Subcutaneous abdominal adipose tissue (tissue), 5 donors: ENCODE results near the gene GMDS.

Experiments used
- H3K27ac ChIP-seq: one replicate; pipeline ENCODE4 v1.7.0; 2013; ENCODE audit warnings: low read depth, mild to moderate bottlenecking, inconsistent platforms, low read length, moderate library complexity
- H3K27me3 ChIP-seq, 5 donors: one replicate each; pipeline ENCODE4 v1.7.0; 2013; ENCODE audit warnings: low read length in 5 of 5, inconsistent platforms in 1 of 5; ENCODE audit not compliant: control insufficient read depth in 5 of 5, insufficient read depth in 4 of 5
- H3K36me3 ChIP-seq, 5 donors: one replicate each; pipeline ENCODE4 v1.7.0; 2013; ENCODE audit warnings: low read length in 5 of 5; ENCODE audit not compliant: control insufficient read depth in 5 of 5, insufficient read depth in 5 of 5
- H3K4me1 ChIP-seq, 5 donors: one replicate each; pipeline ENCODE4 v1.7.0; 2013; ENCODE audit warnings: low read length in 5 of 5, mild to moderate bottlenecking in 3 of 5, moderate library complexity in 1 of 5; ENCODE audit not compliant: control insufficient read depth in 5 of 5, insufficient read depth in 5 of 5
- H3K4me3 ChIP-seq, 5 donors: one replicate each; pipeline ENCODE4 v1.7.0; 2013; ENCODE audit warnings: low read length in 5 of 5, low read depth in 1 of 5
- H3K9ac ChIP-seq, 5 donors: one replicate each; pipeline ENCODE4 v1.7.0; 2013; ENCODE audit warnings: low read length in 5 of 5, mild to moderate bottlenecking in 4 of 5, moderate library complexity in 3 of 5
- H3K9me3 ChIP-seq, 5 donors: one replicate each; pipeline ENCODE4 v1.7.0; 2013; ENCODE audit warnings: low read length in 5 of 5; ENCODE audit not compliant: control insufficient read depth in 5 of 5
- donor health status: healthy.
- donor health status: healthy.
- donor health status: healthy.
- donor health status: healthy.
- donor health status: healthy.

GMDS gene

DNA sequence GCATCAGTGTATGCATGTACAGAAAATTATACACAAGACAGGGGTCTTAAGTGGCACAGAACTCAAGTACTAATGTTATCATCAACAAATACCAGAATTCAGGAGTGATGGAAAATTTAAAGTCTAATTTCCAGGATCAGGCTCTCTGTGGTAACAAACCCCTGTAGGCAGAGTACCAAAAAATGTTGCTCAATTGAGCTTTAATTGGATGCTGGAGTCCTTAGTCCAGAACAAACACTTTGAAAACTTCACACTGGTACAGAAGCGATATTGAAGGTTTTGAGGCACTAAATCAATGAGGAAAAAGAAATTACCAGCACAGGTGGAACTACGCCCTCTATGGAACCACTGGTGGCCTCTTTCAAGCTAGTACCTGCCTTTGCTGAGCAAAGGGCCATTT lies 522.6 kb downstream of the GMDS start:
- H3K4me3 ChIP-seq = no peak overlapping the region
- H3K9ac ChIP-seq = no peak overlapping the region
- no peaks in the 10 kb centered on the region for H3K27me3 ChIP-seq
- peaks cover 0 to 3% (median 0%) of the 10 kb centered on the region in 5 donors for H3K36me3 ChIP-seq
- H3K9me3 ChIP-seq = no peaks in the 10 kb centered on the region
- H3K27ac ChIP-seq = no peak overlapping the region
- peaks cover 0 to 22% (median 0%) of the 10 kb centered on the region in 5 donors for H3K4me1 ChIP-seq

DNA sequence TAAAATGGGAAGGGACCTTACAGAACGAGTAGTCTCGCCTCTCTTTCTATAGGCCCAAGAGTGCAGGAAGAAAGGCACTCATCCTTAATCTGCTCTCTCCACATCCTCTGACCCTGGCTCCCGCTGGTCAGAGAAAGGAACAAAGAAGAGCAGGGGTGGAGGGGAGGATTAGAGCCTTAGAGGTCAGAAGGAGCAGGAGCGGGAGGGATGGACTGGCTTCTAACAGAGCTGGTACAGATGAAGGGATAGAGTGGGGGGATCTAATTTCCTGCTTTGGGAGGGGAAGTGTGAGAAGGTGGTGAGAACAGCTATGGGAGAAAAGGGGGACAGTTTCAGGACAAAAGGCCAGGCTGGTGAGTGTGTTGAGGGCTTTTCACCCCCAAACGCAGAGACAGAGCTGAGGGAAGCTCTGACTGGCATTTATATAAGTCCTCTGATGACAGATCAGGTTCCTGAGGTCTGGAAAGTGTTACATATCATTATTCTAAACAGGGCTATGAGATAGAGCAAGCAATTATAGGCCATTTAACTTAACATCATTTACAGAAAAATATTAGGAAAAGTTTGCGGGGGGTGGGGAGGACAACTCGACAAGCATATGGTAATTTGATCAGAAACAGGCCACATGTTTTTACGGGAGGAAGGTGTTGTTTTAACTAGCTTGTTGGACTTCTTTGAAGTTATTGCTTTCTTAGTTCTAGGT lies 524.6 kb downstream of the GMDS start:
- no peak overlapping the region for H3K4me3 ChIP-seq
- peaks cover 0 to under 1% (median 0%) of the 10 kb centered on the region in 5 donors for H3K36me3 ChIP-seq
- H3K27me3 ChIP-seq = no peaks in the 10 kb centered on the region
- no peaks in the 10 kb centered on the region for H3K9me3 ChIP-seq
- H3K9ac ChIP-seq = no peak overlapping the region
- peaks cover 0 to 22% (median 0%) of the 10 kb centered on the region in 5 donors for H3K4me1 ChIP-seq
- H3K27ac ChIP-seq = no peak overlapping the region

DNA sequence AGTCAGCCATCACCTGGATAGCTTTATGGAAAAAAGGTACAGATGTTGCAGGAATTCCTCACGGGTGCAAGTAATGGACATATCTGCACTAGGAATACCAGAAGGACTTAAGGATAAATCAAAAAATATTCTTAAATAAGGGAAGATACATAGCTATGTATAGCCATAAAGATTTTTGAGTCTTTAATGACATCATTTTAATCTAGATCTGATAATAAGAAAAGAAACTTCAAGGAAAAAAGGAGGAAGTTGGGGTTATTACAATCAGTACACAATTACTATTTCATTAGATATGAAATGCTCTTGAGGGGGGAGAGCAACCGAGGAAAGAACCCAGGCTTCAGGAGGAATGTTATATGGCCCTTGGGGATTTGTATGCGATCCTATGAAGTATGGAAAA lies 525.5 kb downstream of the GMDS start:
- Histone ChIP-seq H3K9me3 (no peaks in the 10 kb centered on the region), H3K27ac (no peak overlapping the region), H3K36me3 (no peaks in the 10 kb centered on the region), H3K9ac (no peak overlapping the region), H3K4me3 (no peak overlapping the region), H3K4me1 (peaks cover 0 to 22% (median 0%) of the 10 kb centered on the region in 5 donors), H3K27me3 (no peaks in the 10 kb centered on the region)

DNA sequence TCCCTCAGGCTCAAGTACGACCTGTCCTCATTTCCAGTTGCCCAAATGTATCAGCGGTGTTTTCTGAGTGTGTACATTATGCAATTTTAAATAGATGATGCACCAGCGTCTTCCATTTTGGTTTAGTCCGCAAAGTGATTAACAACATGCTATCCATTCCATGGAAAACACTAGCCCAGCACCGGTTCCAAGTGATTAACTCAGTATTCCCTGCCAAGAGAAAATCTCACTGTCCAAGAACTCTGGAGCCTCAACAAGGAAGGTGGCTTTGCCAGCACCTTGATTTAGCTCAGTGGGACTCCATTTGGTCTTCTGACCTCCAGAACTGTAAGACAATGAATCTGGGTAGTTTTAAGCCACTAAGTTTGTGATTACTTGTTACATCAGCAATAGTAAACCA lies 528.5 kb downstream of the GMDS start:
- H3K9me3 ChIP-seq = no peaks in the 10 kb centered on the region
- no peak overlapping the region for H3K9ac ChIP-seq
- H3K36me3 ChIP-seq = no peaks in the 10 kb centered on the region
- H3K4me1 ChIP-seq = peaks cover 0 to 11% (median 0%) of the 10 kb centered on the region in 5 donors
- no peak overlapping the region for H3K4me3 ChIP-seq
- no peaks in the 10 kb centered on the region for H3K27me3 ChIP-seq
- no peak overlapping the region for H3K27ac ChIP-seq

DNA sequence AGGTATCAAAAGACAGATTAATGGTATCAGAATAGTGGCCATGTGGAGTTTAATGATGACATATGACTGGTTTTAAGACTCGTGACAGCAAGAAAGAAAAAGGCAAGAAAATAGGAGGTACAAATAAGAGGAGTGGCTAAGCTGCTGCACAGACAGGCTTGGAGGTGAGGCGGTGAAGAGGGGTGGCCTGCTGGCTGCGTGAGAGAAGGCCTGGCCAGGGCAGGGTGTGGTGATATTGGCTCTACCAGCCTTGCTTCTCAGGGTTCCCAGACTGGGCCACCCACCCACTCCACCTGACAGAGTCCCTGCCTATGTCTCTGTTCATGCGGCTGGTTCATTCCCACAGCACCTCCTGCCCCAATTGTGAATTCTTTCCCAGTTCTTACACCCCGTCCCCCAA lies 529.0 kb downstream of the GMDS start:
- Histone ChIP-seq H3K9me3 (no peaks in the 10 kb centered on the region), H3K4me1 (peaks cover 0 to 11% (median 0%) of the 10 kb centered on the region in 5 donors), H3K27ac (no peak overlapping the region)

DNA sequence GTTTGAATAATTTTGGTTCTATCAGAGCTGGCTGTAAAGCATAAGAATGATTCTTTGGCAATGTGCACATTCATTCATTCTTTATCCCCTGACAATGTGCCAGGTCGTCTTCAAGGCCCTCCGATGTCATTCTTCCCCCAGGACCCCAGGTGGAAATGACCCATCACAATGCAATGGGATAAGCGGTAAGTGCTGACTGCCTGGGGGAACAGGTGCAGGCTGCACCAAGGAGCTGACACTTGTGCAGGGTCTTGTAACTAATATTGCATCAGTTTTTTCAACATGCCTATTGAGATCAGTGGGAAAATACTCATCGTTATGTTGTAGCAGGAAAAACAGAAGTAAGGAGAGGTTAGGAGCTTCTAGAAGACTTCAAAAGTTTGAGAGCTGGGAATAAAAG lies 530.1 kb downstream of the GMDS start:
- Histone ChIP-seq H3K27me3 (no peaks in the 10 kb centered on the region), H3K9me3 (no peaks in the 10 kb centered on the region), H3K36me3 (no peaks in the 10 kb centered on the region), H3K9ac (no peak overlapping the region), H3K4me1 (peaks cover 0 to 4% (median 0%) of the 10 kb centered on the region in 5 donors), H3K4me3 (no peak overlapping the region), H3K27ac (no peak overlapping the region)

More for the DNA sequence above, 529.0 kb downstream of the GMDS start:
- Histone ChIP-seq H3K27me3 (no peaks in the 10 kb centered on the region), H3K4me3 (no peak overlapping the region), H3K36me3 (no peaks in the 10 kb centered on the region), H3K9ac (no peak overlapping the region)

DNA sequence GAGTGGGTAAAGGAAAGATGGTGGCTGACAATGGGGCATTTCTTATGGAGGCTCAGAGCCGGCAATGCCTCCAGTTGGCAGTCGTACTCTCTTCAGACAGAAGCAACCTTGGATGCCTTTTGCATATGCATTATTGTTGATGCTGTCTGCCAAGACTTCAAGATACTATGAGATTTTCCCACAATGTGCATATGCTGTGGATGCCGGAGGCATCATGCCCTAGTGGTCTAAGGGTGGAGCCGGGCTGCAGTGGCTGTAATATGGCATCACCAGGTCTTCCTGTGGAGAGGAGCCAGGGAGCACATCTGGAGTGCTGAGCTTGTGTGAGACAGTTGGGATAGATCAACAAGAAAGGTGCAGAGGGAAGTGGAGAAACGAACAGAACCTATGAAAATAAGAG lies 530.8 kb downstream of the GMDS start:
- Histone ChIP-seq H3K36me3 (no peaks in the 10 kb centered on the region), H3K4me3 (no peak overlapping the region), H3K27me3 (no peaks in the 10 kb centered on the region)

DNA sequence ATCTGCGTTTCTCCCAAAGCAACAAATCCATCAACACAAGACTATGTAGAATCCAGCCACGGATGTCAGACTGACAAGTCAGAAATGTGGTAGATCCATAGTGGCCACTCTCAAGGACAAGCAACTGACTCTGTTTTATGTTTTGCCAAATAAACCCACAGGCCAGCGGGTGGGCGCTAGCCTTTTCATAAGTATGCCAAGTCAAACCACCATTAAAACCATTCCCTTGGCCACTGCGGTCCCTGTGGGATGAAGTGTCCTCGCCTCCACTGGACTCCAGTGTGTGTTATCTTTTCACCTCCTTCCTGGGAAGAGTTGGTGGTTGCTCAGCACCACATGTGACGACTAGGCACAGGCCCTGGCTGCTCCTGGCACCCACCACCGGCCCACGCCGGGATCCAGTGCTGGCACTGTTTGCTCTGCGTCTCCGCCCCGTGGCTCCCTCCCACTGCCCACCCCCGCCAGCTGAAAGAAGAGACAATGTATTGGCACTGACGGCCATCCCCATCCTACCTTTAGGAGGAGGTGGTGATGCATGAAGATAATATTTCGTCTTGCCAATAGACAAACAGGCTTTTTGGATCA lies 532.3 kb downstream of the GMDS start:
- Histone ChIP-seq H3K36me3 (no peaks in the 10 kb centered on the region), H3K27me3 (no peaks in the 10 kb centered on the region), H3K9me3 (no peaks in the 10 kb centered on the region), H3K9ac (no peak overlapping the region), H3K4me1 (no peaks in the 10 kb centered on the region), H3K27ac (no peak overlapping the region), H3K4me3 (no peak overlapping the region)

More for the DNA sequence above, 530.8 kb downstream of the GMDS start:
- no peaks in the 10 kb centered on the region for H3K9me3 ChIP-seq
- H3K27ac ChIP-seq = no peak overlapping the region
- no peaks in the 10 kb centered on the region for H3K4me1 ChIP-seq
- H3K9ac ChIP-seq = no peak overlapping the region

DNA sequence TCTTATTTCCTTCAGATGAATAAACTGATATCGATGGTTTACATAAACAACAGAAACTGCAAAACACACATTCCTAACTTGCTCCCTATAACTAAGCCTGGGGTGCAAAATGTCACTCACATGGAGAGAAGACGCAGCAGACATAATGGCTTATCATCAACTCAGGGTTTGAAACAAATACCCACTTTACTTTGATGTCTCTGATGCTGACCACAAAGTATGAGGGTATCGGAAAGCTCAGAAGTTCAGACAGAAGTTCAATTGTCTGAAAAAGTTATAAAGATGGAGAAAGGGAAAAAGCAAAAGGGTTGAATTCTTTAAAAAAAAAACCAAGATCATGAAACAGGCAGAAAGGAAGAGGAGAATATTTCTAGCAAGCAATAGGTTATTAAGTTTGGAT lies 533.0 kb downstream of the GMDS start:
- no peak overlapping the region for H3K27ac ChIP-seq
- no peaks in the 10 kb centered on the region for H3K4me1 ChIP-seq
- no peak overlapping the region for H3K9ac ChIP-seq
- H3K9me3 ChIP-seq = no peaks in the 10 kb centered on the region
- no peaks in the 10 kb centered on the region for H3K36me3 ChIP-seq
- no peak overlapping the region for H3K4me3 ChIP-seq
- no peaks in the 10 kb centered on the region for H3K27me3 ChIP-seq

DNA sequence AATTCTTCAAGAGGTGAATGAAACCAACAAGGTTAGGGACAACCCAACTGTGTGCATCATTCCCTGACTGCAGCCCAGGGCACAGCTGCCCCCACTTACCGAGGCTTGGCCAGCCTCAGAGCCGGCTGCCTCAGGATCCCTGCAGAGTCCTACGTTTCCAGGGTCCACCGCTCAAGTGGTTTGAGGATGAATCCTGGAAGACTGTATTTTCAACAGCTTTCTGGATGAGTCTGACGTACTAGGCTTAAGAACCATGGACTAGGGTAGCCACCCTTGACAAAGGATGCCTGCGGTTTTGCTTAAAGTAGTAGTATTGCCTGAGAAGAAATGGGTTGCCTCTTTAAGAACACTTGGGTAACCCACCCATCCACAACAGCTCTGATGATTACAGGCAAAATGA lies 534.3 kb downstream of the GMDS start:
- H3K4me3 ChIP-seq = no peak overlapping the region
- H3K27me3 ChIP-seq = no peaks in the 10 kb centered on the region
- no peaks in the 10 kb centered on the region for H3K4me1 ChIP-seq
- no peaks in the 10 kb centered on the region for H3K9me3 ChIP-seq
- H3K9ac ChIP-seq = no peak overlapping the region
- no peak overlapping the region for H3K27ac ChIP-seq
- H3K36me3 ChIP-seq = no peaks in the 10 kb centered on the region
